Adrenal gland (tissue), 19 donors: Measurements from ENCODE around the gene TRIM68. TPM values are rescaled to one million over a fixed set of nuclear protein-coding genes. Genes with fewer than 3 reads are reported as not detected.
A peak's percentile ranks its signal among the peaks of the same experiment; 100 is the strongest.

ENCODE experiments used
- DNase-seq, 7 donors: peaks; one replicate each; pipeline ENCODE4 v3.0.0-alpha.2; 2019 to 2020
- H3K27ac ChIP-seq, 5 donors: fragments of 200-600 bp; sonication (generic) in 4 of 5; 1 replicate in 3 of 5; 2 replicates in 2 of 5; pipeline versions ENCODE4 v1.5.1 to v1.8.0; 2016 to 2020; ENCODE audit warnings: mild to moderate bottlenecking in 1 of 5
- H3K27me3 ChIP-seq: fragments of 200-600 bp; 2 replicates; pipeline ENCODE4 v1.8.0; 2021
- H3K36me3 ChIP-seq, 2 donors: fragments of 200-600 bp; replicated peaks in 1 of 2; 1 replicate in 1 of 2; 2 replicates in 1 of 2; pipeline versions ENCODE4 v1.5.1 to v1.8.0; 2018 to 2022
- H3K4me1 ChIP-seq, 2 donors: fragments of 200-600 bp; replicated peaks in 1 of 2; 1 replicate in 1 of 2; 2 replicates in 1 of 2; pipeline versions ENCODE4 v1.5.1 to v1.8.0; 2018 to 2021
- H3K4me3 ChIP-seq, 4 donors: fragments of 200-600 bp; sonication (generic) in 3 of 4; one replicate each; pipeline ENCODE4 v1.5.1; 2016 to 2018
- H3K9me3 ChIP-seq, 3 donors: fragments of 200-600 bp; sonication (generic) in 1 of 3; replicated peaks in 1 of 3; 1 replicate in 2 of 3; 2 replicates in 1 of 3; pipeline versions ENCODE4 v1.5.1 to v1.8.0; 2016 to 2021
- POLR2A ChIP-seq, 2 donors: fragments of 450-650 bp; IDR thresholded peaks; one replicate each; pipeline ENCODE4 v1.6.1; 2017; ENCODE audit warnings: antibody characterized with exemption in 2 of 2, mild to moderate bottlenecking in 2 of 2, moderate library complexity in 1 of 2
- WGBS, 4 donors: extraction: QIAGEN DNeasy Blood & Tissue Kit in 2 of 4; methylation state at CpG; one replicate each; pipeline versions ENCODE4 v1.1.5 to v1.1.7; 2013 to 2017; 5-methylcytosine and 5-hydroxymethylcytosine counted together
- intact Hi-C, 2 donors: fragments of 100-400 bp; cut with DNase I; formaldehyde crosslinking; loops; one replicate each; pipeline versions ENCODE4 v1.14.1 to v1.15.0; 2022 to 2023
- long read RNA-seq, 10 donors: library from polyadenylated mRNA in 3 of 10; unstranded in 2 of 10; stranded (forward) in 1 of 10; transcript quantifications; one replicate each; pipeline ENCODE4 v2.0.0 and lab custom pipeline, GENCODE V29; 2021 to 2026
- polyA plus RNA-seq, 3 donors: library from polyadenylated mRNA; stranded (reverse); fragments of 200-250 nt in 2 of 3; fragments of 350-450 nt in 1 of 3; fragmentation: Illumina TruSeq in 1 of 3; extraction: RNeasy Lipid Tissue Mini Kit (QIAGEN cat#74804) in 1 of 3; gene quantifications; one replicate each; pipeline ENCODE4 v1.2.3, GENCODE V29; 2013 to 2014
- total RNA-seq, 9 donors: library from RNA; depleted of rRNA in 4 of 9; stranded (reverse); fragments of >200 nt in 4 of 9; fragments of 120-200 nt in 1 of 9; fragmentation: NEBNext Ultra II Directional in 1 of 9; extraction: Animal tissue kit (Norgen Biotek cat#: 25700) in 1 of 9; gene quantifications; one replicate each; pipeline versions ENCODE4 v1.1.0 to v1.2.4, GENCODE V29; 2013 to 2023
- TF ChIP-seq, protein P1 (sequence below), 6 experiments: fragments of 450-650 bp in 4 of 6; fragments of 200-600 bp in 2 of 6; sonication (generic) in 1 of 6; IDR thresholded peaks; 1 replicate in 5 of 6; 2 replicates in 1 of 6; pipeline versions ENCODE4 v1.5.1 to v1.8.0; 2016 to 2021; ENCODE audit warnings: antibody characterized with exemption in 6 of 6, mild to moderate bottlenecking in 2 of 6, moderate library complexity in 1 of 6
- donor health status: healthy with polysubstance abuse.
- donor health status: Bipolar disorder and iron deficiency.
- donor health status: DM: yes; HTN: yes; CAD: no.
- donor health status: DM: no; HTN: no; CAD: no.
- donor health status: DM: no; HTN: no; CAD: no.
- donor health status: DM: yes; HTN: yes; CAD: no.

Gene TRIM68, protein sequence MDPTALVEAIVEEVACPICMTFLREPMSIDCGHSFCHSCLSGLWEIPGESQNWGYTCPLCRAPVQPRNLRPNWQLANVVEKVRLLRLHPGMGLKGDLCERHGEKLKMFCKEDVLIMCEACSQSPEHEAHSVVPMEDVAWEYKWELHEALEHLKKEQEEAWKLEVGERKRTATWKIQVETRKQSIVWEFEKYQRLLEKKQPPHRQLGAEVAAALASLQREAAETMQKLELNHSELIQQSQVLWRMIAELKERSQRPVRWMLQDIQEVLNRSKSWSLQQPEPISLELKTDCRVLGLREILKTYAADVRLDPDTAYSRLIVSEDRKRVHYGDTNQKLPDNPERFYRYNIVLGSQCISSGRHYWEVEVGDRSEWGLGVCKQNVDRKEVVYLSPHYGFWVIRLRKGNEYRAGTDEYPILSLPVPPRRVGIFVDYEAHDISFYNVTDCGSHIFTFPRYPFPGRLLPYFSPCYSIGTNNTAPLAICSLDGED
- total RNA-seq: 10 to 100 TPM in 7 of 9 donors, 1 to 10 TPM in 2; 6.4 to 23.3 (median 14.9) TPM
- polyA plus RNA-seq: 10 to 100 TPM in 1 of 3 donors, 1 to 10 TPM in 2; 2.8 to 11.8 (median 5.1) TPM
- long read RNA-seq, donor 1, partial matches to known transcripts: 0 of 4 reads
- long read RNA-seq, donor 1, other reads (novel, unspliced or antisense): 0 of 4 reads
- long read RNA-seq, donor 2, partial matches to known transcripts: 0 of 1 reads
- long read RNA-seq, donor 2, other reads (novel, unspliced or antisense): 0 of 1 reads
- long read RNA-seq, donor 3: 0 reads
- long read RNA-seq, donor 4, partial matches to known transcripts: 0 of 2 reads
- long read RNA-seq, donor 4, other reads (novel, unspliced or antisense): 1 of 2 reads
- long read RNA-seq, donor 5, transcript TRIM68-202 (6 exons, 874 nt): minor isoform, 8 of 34 reads
- long read RNA-seq, donor 5, transcript TRIM68-201 (7 exons, 3,352 nt): major isoform, 18 of 34 reads
- long read RNA-seq, donor 5, partial matches to known transcripts: 1 of 34 reads
- long read RNA-seq, donor 5, other reads (novel, unspliced or antisense): 6 of 34 reads
- long read RNA-seq, donor 6, partial matches to known transcripts: 0 of 2 reads
- long read RNA-seq, donor 6, other reads (novel, unspliced or antisense): 1 of 2 reads
- long read RNA-seq, donor 7: 0 reads
- long read RNA-seq, donor 8, partial matches to known transcripts: 0 of 3 reads
- long read RNA-seq, donor 8, other reads (novel, unspliced or antisense): 0 of 3 reads
- long read RNA-seq, donor 9, partial matches to known transcripts: 0 of 2 reads
- long read RNA-seq, donor 9, other reads (novel, unspliced or antisense): 0 of 2 reads
- long read RNA-seq, donor 10: 0 reads

DNA sequence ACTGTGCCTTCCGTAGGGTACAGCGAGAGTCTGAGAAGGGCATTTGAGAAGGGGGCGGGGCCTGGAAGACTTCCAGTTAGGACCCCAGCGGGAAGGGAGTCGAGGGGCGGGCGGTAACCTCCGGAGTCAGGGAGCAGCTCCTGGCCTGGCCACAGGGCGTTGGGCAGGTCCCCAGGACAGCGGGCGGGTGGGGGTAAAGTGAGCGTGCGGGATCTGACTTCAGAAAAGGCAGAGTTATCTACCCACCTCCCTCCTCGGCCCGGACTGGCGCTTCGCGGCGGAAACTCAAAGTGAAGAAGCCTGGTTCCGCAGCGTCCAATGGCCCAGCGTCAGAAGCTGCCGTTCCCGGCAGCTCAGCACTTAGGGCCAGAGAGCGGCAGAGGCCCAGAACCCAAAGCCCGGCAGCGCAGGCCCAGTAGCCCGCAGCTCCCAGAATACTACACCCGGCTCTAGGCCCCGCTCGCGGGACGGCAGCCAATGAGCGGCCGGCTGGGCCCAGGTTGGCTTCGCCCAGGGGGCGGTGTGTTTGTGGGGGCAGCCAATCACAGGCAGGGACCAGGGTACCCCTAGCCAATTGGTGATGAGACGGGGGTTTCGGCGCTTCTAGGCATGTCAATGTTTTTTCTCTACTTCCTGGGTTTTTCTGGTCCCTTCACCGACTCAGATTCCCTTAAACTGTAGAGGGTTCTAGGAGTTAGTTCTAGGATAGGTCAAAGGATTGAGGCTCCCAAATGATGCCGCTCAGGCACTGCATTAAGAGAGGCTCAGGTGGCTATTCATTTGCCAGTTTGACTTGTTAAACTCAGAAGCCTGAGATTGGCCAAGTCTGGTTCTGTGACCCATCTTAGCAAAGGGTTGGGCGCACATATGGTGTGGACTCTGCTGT is at the start of gene TRIM68:
Gene TRIM68, minus strand, starts transcription at position 451 of the 886 bp plus-strand sequence. CDS start 2,727 bp downstream, outside the sequence.
- Histone ChIP-seq H3K27ac (peak within 1 kb of the TSS; percentile 58 to 90 (median 86)), H3K4me3 (peak within 1 kb of the TSS; percentile 7 to 68 (median 46)), H3K36me3 (peaks cover 0 to 13% of the 10 kb centered on the region in 2 donors), H3K4me1 (peaks cover 0 to 14% of the 10 kb centered on the region in 2 donors), H3K27me3 (no peaks in the 10 kb centered on the region), H3K9me3 (no peaks in the 10 kb centered on the region)
- intact Hi-C loops: no loop called here
- TF ChIP-seq, protein P1, sequence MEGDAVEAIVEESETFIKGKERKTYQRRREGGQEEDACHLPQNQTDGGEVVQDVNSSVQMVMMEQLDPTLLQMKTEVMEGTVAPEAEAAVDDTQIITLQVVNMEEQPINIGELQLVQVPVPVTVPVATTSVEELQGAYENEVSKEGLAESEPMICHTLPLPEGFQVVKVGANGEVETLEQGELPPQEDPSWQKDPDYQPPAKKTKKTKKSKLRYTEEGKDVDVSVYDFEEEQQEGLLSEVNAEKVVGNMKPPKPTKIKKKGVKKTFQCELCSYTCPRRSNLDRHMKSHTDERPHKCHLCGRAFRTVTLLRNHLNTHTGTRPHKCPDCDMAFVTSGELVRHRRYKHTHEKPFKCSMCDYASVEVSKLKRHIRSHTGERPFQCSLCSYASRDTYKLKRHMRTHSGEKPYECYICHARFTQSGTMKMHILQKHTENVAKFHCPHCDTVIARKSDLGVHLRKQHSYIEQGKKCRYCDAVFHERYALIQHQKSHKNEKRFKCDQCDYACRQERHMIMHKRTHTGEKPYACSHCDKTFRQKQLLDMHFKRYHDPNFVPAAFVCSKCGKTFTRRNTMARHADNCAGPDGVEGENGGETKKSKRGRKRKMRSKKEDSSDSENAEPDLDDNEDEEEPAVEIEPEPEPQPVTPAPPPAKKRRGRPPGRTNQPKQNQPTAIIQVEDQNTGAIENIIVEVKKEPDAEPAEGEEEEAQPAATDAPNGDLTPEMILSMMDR (IDR thresholded peaks at IDR 0.05): peak in 3 of 6 experiments; percentile 19 to 31 (median 29)
- peak; percentile 67 to 84 for TF ChIP-seq POLR2A (IDR thresholded peaks at IDR 0.05)
- DNase-seq: peak; percentile 96 to 98 (median 97)
- WGBS, 4 donors: 4 to 6% (median 5%) methylated on average over 23 to 43 of the region's 43 CpGs

DNA sequence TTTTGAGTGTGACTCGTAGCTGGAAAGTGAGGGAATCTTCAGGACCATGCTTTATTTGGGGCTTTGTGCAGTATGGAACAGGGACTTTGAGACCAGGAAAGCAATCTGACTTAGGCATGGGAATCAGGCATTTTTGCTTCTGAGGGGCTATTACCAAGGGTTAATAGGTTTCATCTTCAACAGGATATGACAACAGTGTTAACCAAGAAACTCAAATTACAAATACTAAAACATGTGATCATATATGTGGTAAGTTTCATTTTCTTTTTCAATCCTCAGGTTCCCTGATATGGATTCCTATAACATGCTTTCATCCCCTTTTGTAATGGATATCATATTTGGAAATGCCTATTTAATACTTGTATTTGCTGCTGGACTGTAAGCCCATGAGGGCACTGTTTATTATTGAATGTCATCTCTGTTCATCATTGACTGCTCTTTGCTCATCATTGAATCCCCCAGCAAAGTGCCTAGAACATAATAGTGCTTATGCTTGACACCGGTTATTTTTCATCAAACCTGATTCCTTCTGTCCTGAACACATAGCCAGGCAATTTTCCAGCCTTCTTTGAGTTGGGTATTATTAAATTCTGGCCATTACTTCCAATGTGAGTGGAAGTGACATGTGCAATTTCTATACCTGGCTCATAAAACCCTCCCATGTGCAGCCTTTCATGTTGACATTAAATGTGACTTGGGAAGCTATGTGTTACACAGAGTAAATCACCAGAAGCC is 46.8 kb upstream of the TRIM68 start:
- WGBS, 4 donors: 65 to 86% (median 71%) methylated on average over 2 of the region's 2 CpGs
- no peaks in the 10 kb centered on the region for H3K4me1 ChIP-seq
- H3K36me3 ChIP-seq: no peaks in the 10 kb centered on the region
- no peak overlapping the region for H3K4me3 ChIP-seq
- no peak overlapping the region for H3K27ac ChIP-seq
- DNase-seq: no peak
- intact Hi-C loops: no loop called here
- no peaks in the 10 kb centered on the region for H3K27me3 ChIP-seq
- TF ChIP-seq, protein P1 (IDR thresholded peaks at IDR 0.05): no peak
- no peak for TF ChIP-seq POLR2A (IDR thresholded peaks at IDR 0.05)
- H3K9me3 ChIP-seq: no peaks in the 10 kb centered on the region

DNA sequence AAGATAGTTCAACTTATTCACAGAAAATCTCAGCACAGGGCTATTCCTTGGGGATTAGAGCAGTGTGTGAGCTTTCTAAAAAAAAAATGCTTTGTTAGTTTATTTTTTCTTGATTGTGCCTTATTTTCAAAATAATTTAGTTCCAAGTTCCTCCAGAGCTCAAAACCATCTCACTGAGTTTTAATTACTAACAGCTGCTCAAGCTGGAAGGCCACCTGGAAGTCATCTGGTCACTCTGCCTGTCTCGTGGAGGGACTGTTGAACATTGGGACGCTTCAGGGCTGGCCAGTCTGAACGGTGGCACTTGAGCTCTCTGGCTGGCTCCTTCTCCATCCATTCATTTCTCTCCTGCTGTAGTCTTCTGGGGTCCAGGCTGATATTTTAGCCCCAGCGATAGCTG is 39.7 kb upstream of the TRIM68 start:
- Histone ChIP-seq H3K27me3 (no peaks in the 10 kb centered on the region), H3K9me3 (no peaks in the 10 kb centered on the region), H3K36me3 (no peaks in the 10 kb centered on the region), H3K4me1 (no peaks in the 10 kb centered on the region), H3K4me3 (no peak overlapping the region), H3K27ac (no peak overlapping the region)
- WGBS, 4 donors: 62 to 69% (median 65%) methylated on average over 4 of the region's 4 CpGs
- no peak for DNase-seq
- TF ChIP-seq, protein P1 (IDR thresholded peaks at IDR 0.05): no peak
- no peak for TF ChIP-seq POLR2A (IDR thresholded peaks at IDR 0.05)
- intact Hi-C loops: no loop called here
